Neuron (in vitro differentiated cells): ENCODE data around the gene NOP14.
"Not testable (repeated sequence)": the region's sequence is repeated elsewhere in the genome, so short reads cannot be mapped to it uniquely, and the experiment has no call there.

Experiments used
- H2AFZ ChIP-seq: one replicate; pipeline ENCODE4 v1.6.1; 2013; ENCODE audit warnings: low read depth, mild to moderate bottlenecking, inconsistent platforms, low read length, moderate library complexity
- H3K27me3 ChIP-seq: one replicate; pipeline ENCODE4 v1.6.1; 2013; ENCODE audit warnings: low read length; ENCODE audit not compliant: insufficient read depth
- H3K36me3 ChIP-seq: one replicate; pipeline ENCODE4 v1.6.1; 2013; ENCODE audit warnings: low read length; ENCODE audit not compliant: insufficient read depth
- H3K4me1 ChIP-seq: one replicate; pipeline ENCODE4 v1.6.1; 2013; ENCODE audit warnings: low read length; ENCODE audit not compliant: insufficient read depth
- H3K4me3 ChIP-seq: 2 replicates; pipeline ENCODE4 v1.5.1; 2013; ENCODE audit warnings: mild to moderate bottlenecking, low read length, moderate library complexity
- H3K9me3 ChIP-seq: one replicate; pipeline ENCODE4 v1.6.1; 2013; ENCODE audit warnings: low read length

Gene NOP14

DNA sequence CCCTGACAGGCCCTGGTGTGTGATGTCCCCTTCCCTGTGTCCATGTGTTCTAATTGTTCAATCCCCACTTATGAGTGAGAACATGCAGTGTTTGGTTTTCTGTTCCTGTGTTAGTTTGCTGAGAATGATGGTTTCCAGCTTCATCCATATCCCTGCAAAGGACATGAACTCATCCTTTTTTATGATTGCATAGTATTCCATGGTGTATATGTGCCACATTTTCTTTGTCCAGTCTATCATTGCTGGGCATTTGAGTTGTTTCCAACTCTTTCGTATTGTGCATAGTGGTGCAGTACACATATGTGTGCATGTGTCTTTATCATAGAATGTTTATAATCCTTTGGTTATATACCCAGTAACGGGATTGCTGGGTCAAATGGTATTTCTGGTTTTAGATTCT is 46.5 kb downstream of the NOP14 start:
- H3K27me3 ChIP-seq, H2AFZ ChIP-seq, H3K4me1 ChIP-seq, H3K9me3 ChIP-seq, H3K4me3 ChIP-seq: not testable (repeated sequence)
- peaks cover 35% of the 10 kb centered on the region for H3K36me3 ChIP-seq

DNA sequence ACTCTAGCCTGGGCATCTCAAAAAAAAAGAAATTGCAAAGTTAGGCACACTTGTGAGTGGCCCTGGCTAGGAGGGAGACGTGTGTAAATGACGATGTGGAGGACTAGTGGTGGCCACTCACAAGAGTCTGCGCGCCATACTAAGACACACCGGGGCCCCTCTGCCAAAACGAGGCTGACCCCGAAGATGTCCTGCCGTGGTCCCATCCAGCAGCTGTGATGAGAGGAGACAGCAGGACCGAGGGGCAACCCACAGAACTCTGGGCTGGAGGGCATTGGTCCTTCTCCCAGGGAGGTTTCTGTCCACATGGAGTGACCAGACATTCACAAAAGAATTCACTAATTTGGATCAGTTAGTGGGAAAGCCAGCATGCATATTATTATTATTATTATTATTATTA is 47.4 kb downstream of the NOP14 start:
- Histone ChIP-seq H2AFZ (no peak overlapping the region), H3K36me3 (peaks cover 42% of the 10 kb centered on the region), H3K27me3 (no peaks in the 10 kb centered on the region), H3K4me3 (no peak overlapping the region), H3K4me1 (no peaks in the 10 kb centered on the region), H3K9me3 (peaks cover 4% of the 10 kb centered on the region)

DNA sequence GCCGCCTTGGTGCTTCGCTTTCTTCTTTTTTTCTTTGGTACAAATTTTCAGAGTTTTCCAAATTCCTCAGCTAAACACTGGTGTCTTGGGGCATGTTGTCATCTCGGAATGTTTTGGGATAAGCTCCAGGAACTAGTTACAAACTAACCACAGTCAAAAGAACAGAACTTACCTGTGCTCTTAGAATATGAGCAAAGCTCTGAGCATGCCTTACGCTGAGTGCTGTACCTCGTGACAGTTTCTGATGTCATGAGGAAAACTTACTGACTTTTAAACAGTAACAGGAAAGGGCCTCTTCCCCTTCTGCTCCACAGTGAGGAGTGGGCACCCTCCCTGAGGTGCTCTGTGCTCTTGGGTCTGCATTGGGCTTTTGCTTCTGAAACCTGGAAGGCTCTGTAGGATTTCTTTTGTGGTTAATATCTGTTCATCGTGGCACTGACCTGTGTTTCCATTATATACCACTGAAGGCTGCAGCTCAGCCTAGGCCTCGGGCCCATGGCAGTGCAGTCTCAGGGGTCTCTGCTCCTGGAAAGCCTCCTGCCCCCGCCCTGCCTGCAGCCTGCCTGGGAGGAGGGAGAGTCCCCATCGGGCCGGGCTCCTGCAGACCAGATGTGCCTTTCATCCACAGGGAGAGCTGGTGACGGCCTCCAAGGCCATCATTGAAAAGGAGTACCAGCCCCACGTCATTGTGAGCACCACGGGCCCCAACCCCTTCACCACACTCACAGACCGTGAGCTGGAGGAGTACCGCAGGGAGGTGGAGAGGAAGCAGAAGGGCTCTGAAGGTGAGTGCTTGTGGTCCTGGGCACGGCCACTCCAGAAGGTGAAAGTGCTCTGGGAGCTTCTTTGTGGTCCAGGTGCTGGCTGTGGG is 48.7 kb downstream of the NOP14 start:
- peaks cover 4% of the 10 kb centered on the region for H3K9me3 ChIP-seq
- no peak overlapping the region for H3K4me3 ChIP-seq
- H3K27me3 ChIP-seq: no peaks in the 10 kb centered on the region
- no peaks in the 10 kb centered on the region for H3K4me1 ChIP-seq
- peaks cover 52% of the 10 kb centered on the region for H3K36me3 ChIP-seq
- H2AFZ ChIP-seq: no peak overlapping the region

DNA sequence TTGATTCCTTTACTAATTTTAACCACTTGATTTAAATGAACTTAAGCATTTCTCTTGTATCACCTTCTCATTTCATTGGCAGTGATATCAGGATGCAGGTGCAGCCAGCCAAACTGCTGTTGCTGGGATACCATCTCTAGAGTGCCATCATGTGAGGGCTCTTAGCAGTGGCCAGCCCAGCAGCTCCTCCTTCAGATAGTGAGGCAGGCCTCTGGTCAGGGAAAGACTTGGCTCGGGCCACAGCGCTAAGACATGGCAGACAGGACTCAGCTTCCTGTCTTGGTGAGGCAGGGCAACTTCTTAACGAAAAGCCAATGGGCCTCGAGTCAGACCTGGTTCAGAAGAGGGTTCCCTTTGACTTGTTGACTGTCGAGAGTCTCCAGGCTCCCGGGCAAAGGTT is 50.0 kb downstream of the NOP14 start:
- Histone ChIP-seq H3K4me3 (no peak overlapping the region), H3K27me3 (no peaks in the 10 kb centered on the region), H3K4me1 (no peaks in the 10 kb centered on the region), H3K36me3 (peaks cover 65% of the 10 kb centered on the region), H2AFZ (no peak overlapping the region), H3K9me3 (peaks cover 4% of the 10 kb centered on the region)

DNA sequence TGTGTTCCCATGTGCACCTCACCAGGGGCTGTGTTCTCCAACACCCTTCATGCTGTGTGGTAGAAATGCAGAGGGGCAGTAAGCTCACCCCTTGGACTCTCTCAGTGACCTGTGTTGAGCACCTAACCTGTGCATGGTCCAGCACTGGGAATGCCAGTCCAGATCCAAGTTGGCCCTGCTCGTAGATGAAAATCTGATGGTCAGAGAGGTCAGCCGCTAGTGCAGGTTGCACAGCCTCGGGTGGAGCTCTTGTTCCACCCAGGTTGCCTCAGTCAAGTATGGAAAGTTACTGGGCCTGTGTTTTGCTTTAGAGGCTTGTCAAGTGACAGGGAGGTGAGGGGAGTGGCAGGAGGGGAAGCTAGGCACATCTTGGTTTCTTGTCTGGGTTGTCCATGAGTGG is 51.3 kb downstream of the NOP14 start:
- Histone ChIP-seq H2AFZ (no peak overlapping the region), H3K27me3 (no peaks in the 10 kb centered on the region), H3K9me3 (peaks cover 4% of the 10 kb centered on the region), H3K36me3 (peaks cover 74% of the 10 kb centered on the region), H3K4me1 (no peaks in the 10 kb centered on the region), H3K4me3 (no peak overlapping the region)

DNA sequence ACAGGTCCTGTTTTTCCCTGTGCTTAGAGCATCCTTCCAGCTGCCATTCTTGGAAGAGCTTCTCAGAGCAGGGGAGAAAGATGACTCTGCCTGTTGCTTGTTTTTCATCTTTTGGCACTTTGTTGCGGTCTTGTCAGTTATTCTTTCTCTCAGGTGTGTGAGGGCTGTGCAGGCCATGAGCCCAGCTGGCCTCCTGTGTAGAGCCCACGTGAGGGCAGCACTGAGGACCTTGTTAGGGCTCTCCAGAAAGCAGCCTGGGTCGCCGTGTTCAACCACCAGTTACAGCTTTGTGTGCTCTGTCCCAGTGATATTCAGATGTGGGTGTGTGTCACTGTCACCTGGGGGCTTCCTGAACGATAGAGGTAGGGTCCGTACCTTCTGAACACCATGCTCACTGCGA is 52.8 kb downstream of the NOP14 start:
- H3K9me3 ChIP-seq: peaks cover 2% of the 10 kb centered on the region
- H2AFZ ChIP-seq: no peak overlapping the region
- H3K4me3 ChIP-seq: no peak overlapping the region
- H3K27me3 ChIP-seq: no peaks in the 10 kb centered on the region
- peaks cover 75% of the 10 kb centered on the region for H3K36me3 ChIP-seq
- H3K4me1 ChIP-seq: no peaks in the 10 kb centered on the region

DNA sequence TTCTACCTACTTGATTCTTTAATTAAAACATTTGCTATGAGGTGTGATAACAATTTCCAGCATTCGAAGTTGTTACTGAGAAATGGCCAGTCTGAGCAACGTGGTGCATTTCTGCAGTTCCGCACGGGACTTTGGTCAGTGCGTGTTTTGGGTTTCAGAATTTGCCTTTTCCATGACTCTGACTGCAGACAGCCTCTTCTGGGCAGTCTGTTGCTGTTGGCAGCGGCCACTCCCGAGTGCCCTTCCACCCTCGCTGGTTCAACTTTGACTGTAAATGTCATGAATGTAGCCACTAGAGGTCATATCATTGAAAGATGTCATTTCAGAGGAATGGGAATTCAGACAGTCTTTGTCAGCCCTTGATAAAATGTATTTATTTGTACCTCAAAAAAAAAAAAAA is 53.6 kb downstream of the NOP14 start:
- peaks cover 77% of the 10 kb centered on the region for H3K36me3 ChIP-seq
- H3K4me3 ChIP-seq: no peak overlapping the region
- H3K9me3 ChIP-seq: no peaks in the 10 kb centered on the region
- no peak overlapping the region for H2AFZ ChIP-seq
- H3K27me3 ChIP-seq: no peaks in the 10 kb centered on the region
- H3K4me1 ChIP-seq: no peaks in the 10 kb centered on the region

DNA sequence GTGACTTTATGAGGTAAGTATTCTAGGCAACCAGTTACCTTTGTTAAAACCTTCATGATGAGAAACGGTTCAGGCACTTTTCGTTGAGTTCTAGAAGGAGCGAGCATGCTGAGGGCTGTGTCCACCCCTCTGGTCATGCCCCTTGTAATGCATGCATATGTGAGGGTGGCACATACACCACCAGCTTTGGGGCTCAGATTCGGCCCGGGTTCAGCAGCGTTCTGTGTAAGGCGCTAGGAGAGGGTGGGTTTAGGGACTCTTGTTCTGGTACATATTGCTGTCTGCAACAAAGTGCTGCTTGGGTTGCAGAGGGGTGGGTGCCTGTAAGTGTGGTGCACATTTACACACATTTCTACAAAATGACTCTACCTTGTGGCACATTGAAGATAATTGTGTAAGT is 54.5 kb downstream of the NOP14 start:
- Histone ChIP-seq H3K4me1 (no peaks in the 10 kb centered on the region), H3K27me3 (no peaks in the 10 kb centered on the region), H2AFZ (no peak overlapping the region), H3K9me3 (no peaks in the 10 kb centered on the region), H3K4me3 (no peak overlapping the region), H3K36me3 (peaks cover 79% of the 10 kb centered on the region)

DNA sequence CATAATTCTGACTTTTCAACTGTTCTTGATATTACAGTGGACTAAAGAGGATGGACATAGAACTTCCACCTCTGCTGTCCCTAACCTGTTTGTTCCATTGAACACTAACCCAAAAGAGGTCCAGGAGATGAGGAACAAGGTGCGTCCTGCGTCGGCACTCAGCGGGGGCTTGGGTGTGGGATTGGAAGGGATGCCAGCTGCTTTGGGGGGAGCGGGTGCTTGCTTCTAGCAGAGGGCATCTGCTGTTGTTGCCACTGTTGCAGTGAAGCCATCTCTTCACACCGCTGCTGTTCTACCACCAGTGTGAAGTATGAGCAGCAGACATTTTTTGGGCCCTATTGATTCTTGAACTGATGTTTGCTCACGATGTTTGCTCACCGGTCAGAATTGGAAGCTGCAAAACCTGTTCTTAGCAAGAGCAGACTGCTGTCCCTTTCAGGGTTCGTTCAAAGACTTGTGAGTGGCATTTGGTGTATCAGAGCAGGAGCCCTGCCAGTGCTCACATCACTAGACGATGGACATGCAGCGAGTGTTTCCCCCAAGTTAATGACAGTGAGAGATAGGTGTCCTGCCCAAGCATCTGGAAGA is 55.4 kb downstream of the NOP14 start:
- no peaks in the 10 kb centered on the region for H3K9me3 ChIP-seq
- no peaks in the 10 kb centered on the region for H3K4me1 ChIP-seq
- H3K4me3 ChIP-seq: no peak overlapping the region
- no peaks in the 10 kb centered on the region for H3K27me3 ChIP-seq
- peaks cover 82% of the 10 kb centered on the region for H3K36me3 ChIP-seq
- H2AFZ ChIP-seq: no peak overlapping the region

DNA sequence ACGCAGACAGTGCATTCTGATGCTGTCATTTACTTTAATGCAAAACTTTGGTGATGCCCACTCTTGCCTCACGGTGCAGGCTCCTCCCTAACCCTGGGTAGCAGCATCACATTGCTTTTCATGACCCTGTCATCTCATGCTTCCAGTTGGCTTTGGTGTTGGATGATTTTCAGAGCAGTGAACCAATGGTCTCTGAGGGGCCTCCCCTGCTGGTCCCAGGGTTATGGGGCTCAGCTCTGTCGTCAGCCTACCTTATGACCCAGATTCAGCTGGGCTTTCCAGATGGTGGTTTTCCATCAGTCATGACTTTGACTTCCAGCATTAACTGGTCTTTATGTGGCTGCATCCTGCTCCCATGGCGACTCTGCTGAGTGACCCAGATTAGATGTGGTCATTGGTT is 56.0 kb downstream of the NOP14 start:
- H3K4me1 ChIP-seq: no peaks in the 10 kb centered on the region
- no peaks in the 10 kb centered on the region for H3K9me3 ChIP-seq
- H2AFZ ChIP-seq: no peak overlapping the region
- H3K27me3 ChIP-seq: no peaks in the 10 kb centered on the region
- H3K36me3 ChIP-seq: peaks cover 83% of the 10 kb centered on the region
- no peak overlapping the region for H3K4me3 ChIP-seq

DNA sequence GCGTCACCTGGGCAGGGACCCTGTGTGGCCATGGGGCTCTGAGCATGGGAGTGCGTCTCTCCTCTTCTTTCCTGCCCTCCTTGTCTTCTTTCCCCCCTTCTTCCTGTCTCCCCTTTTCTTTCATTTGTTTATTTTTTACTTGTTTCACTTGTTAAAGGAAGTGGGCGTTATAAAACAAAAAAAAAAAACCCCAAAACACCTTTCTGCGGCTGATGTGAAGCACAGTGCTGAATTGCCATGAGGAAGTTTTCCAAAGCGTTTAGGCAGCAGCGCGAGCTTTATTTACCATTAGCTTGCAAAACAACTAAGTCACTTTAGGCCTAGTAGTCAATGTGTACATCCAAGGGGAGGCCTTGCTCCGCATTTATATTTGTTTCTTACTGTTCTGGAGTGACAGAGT is 57.0 kb downstream of the NOP14 start:
- Histone ChIP-seq H3K36me3 (peaks cover 82% of the 10 kb centered on the region), H3K4me1 (no peaks in the 10 kb centered on the region), H3K4me3 (no peak overlapping the region), H2AFZ (no peak overlapping the region), H3K27me3 (no peaks in the 10 kb centered on the region), H3K9me3 (no peaks in the 10 kb centered on the region)

DNA sequence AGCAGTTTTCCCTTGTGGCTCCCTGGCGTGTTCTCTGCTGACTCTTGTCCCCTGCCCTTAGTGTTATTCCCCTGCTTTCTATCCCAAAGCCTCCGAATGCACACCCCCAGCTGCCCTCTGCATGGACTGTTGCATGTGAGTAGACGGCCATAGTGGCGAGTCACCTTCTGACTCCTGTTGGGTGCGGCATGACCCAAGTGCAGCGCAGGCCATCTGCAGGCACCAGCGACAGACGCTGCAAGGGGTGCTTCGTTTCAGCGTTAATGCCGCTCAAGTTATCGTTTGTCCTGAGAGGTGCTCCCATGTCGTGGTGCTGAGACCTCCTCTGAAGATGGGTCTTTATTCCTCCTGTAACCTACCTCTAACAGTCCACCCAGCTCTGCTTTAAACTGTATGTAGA is 57.7 kb downstream of the NOP14 start:
- Histone ChIP-seq H3K4me1 (no peaks in the 10 kb centered on the region), H3K27me3 (no peaks in the 10 kb centered on the region), H3K36me3 (peaks cover 82% of the 10 kb centered on the region)

DNA sequence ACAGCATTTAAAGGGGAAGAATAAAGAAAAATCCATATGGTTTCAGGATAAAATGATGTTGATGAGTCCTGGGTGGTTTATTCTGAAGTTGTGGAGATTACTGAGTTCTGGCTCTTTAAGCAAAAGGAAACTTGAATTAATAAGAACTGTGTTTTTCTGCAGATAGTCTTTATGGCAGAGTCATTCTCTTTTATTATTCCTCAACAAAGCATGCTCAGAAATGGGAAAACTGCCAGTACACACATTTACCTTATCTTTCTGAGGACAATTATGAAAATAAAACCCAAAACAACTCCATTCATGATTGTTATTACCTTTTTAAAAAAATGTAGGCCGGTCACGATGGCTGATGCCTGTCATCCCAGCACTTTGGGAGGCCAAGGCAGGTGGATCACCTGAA is 61.1 kb downstream of the NOP14 start:
- Histone ChIP-seq H3K27me3 (no peaks in the 10 kb centered on the region), H3K4me3 (no peak overlapping the region), H3K36me3 (peaks cover 81% of the 10 kb centered on the region), H3K4me1 (no peaks in the 10 kb centered on the region), H2AFZ (no peak overlapping the region), H3K9me3 (no peaks in the 10 kb centered on the region)

More for the DNA sequence above, 57.7 kb downstream of the NOP14 start:
- Histone ChIP-seq H3K9me3 (no peaks in the 10 kb centered on the region), H3K4me3 (no peak overlapping the region), H2AFZ (no peak overlapping the region)
